Activated naive CD4-positive, alpha-beta T cell treated with Interleukin-2 at 50 U/mL for 16 hours (primary cell): Measurements from ENCODE around the gene MPP2.
"Not testable (repeated sequence)": the region's sequence is repeated elsewhere in the genome, so short reads cannot be mapped to it uniquely, and the experiment has no call there.

Experiments used
- DNase-seq: peaks from one replicate; pipeline ENCODE4 v3.0.0-alpha.2; 2020

Gene MPP2

GRCh38 chr17:43928609-43929008 lies 21.3 kb upstream of the MPP2 start:
- no peak for DNase-seq

GRCh38 chr17:43927929-43928328 lies 20.6 kb upstream of the MPP2 start:
- DNase-seq = not testable (repeated sequence)

- DNase-seq = peak; percentile 8
Observed at GRCh38 chr17:43927060-43927864, 19.9 kb upstream of the MPP2 start.

GRCh38 chr17:43924558-43924957 lies 17.2 kb upstream of the MPP2 start:
- DNase-seq = no peak

DNA sequence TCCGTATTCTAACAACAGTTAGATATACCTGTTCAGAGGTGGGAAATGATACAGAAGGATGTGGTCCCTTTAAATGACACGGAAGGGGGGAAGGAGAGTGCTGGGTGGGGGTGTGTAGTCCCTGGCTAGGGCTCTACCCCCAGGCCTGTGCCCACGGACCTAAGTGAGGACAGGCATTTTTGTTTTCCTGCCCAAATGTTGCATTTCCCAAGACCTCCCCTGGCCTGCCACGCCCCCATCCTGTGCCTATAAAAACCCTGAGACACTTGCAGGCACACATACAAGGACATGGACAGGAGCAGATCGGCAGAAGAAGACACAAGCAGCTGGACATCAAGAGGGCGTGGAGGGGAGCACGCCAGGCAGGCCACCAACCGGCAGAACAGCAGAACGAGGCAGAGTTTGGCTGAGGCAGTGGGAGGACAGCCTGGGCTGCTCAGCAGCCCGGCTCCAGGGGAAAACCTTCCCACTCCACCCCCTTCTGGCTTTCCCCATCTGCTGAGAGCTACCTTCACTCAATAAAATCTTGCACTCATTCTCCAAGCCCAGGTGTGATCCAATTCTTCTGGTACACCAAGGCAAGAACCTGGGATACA lies 13.3 kb upstream of the MPP2 start:
- DNase-seq = no peak

GRCh38 chr17:43918026-43918389 lies 10.7 kb upstream of the MPP2 start:
- DNase-seq = no peak

DNA sequence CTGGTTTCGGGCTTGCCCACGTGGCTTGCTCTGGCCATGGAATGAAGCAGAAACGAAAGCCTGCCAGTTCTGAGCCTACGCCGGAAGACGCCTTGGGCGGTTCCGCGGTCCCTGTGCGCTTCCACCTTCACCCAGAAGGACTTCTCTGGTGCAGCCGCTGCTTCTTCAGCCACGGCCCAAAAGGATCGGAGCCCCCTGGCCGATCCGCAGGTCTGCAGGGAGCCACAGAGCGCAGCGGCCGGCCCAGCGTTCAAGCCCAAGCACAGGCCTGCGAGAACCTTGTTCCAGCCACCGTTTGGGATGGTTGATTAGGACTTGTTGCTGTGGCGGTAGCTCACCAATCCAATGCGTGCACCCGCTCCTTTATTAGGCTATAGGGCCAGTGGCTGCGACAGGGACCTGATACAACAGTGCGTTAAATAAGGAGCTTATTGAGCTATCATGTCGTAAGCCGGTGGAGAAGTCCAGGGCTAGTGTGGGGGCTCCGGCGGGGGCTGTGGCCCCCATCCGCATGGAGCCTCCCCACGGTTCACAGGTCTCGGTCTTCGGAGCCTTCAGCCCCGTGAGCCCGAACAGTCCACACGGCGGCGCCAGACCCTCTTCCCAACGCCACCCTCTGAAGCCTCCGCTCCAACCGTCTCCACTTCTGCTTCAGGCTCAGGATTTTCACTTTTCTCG lies 10.2 kb upstream of the MPP2 start:
- peak; percentile 55 for DNase-seq

GRCh38 chr17:43917016-43917347 lies 9.6 kb upstream of the MPP2 start:
- no peak for DNase-seq

DNA sequence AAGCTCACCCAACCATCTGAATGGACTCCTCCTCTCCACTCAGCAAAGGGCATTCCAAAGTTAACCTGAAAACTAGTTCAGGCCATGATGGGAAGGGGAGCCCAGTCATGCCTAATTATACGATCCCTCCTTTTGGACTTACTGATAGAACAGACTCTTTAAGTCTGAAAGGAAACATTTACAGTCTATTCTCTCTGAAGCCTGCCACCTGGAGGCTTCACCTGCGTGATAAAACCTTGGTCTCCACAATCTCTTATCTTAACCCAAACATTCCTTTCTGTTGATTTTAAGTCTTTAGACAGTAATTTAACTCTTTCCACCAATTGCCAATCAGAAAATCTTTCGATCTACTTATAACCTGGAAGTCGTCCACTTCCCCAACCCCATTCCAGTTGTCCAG lies 9.0 kb upstream of the MPP2 start:
- no peak for DNase-seq

DNA sequence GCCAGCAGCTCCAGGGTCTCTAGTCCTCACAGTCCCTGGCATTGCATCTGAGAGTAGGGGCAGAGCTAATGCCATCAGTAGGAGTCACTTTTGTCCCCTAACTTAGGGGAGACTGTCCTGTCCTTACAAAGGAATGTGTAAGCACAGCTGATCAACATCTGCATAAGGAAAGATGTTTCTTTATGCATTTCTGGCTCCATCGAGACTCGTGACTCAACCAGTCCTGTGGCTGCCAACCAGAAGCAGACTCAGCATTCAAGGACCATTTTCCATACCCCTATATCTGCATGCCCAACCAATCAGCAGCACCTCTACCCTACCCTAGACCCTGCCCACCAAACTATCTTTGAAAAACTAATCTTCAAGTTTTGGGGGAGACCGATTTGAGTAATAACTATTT lies 8.2 kb upstream of the MPP2 start:
- no peak for DNase-seq

DNA sequence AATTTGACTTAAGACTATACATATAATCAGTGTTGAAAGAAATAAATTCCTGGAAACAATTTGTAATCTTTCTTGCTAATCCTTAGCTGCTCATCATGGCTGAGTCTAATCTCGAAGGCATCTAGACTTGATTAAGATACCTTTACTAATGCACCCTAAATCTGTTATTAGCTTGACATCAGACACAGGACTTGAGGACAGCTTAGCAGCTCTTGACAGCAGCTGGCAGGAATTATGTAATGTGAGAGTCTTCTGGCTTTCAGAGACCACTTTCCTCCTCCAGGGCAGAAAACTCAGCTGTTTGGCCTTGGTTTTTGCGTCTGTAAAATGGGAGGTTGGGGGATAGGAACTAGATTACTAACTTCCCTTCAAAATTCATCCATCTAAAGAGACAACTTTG lies 7.1 kb upstream of the MPP2 start:
- DNase-seq = no peak

DNA sequence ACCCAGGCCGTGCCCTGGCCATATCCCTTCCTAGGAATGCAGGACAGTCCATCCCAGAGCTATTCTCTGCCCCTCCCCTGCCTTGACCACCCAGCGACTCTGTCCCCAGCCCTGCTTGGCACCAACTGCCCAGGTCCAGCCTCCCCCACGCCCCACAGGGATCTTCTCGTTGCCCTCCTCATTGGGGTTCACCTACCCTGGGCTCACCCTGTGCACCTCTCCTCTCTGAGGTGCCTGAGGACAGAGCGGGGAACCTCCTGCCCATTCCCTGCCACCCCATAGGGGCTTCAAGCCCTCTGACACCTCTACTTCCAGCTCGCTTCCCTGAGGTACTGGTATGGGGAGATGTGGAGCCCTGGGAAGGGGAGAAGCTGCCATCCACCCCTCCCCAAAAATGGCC lies 6.2 kb upstream of the MPP2 start:
- DNase-seq = no peak

DNA sequence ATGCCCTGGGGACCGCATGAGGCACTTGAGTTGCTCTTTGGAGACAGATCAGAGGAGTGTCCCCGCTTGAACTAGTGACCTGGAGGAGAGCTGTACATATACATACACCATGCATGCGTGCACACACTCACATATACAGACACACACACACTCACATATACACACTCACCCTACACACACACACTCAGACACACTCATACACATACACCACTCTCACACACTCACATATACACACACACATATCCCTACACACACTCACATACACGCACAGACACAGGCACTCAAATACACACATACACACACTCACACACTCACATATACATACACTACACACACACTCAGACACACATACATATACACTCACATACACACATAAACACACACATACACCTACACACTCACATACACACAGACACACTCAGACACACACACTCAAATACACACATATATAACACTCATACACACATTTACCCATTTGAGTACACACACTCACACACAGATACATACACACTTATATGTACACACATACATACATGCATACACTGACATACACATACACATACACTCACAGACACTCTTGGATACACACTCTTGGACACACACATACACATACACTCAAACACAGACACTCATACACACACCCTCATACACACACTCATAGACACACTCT lies 5.4 kb upstream of the MPP2 start:
- no peak for DNase-seq

GRCh38 chr17:43911904-43912303 lies 4.6 kb upstream of the MPP2 start:
- no peak for DNase-seq

GRCh38 chr17:43909537-43910231 lies 2.3 kb upstream of the MPP2 start:
- DNase-seq = no peak

GRCh38 chr17:43907998-43908721 lies 824 bp upstream of the MPP2 start:
- DNase-seq = peak; percentile 69

- no peak for DNase-seq
Observed at GRCh38 chr17:43906951-43907424, 348 bp downstream of the MPP2 start.

- peak; percentile 44 for DNase-seq
Observed at GRCh38 chr17:43905985-43906852, 1.1 kb downstream of the MPP2 start.

DNA sequence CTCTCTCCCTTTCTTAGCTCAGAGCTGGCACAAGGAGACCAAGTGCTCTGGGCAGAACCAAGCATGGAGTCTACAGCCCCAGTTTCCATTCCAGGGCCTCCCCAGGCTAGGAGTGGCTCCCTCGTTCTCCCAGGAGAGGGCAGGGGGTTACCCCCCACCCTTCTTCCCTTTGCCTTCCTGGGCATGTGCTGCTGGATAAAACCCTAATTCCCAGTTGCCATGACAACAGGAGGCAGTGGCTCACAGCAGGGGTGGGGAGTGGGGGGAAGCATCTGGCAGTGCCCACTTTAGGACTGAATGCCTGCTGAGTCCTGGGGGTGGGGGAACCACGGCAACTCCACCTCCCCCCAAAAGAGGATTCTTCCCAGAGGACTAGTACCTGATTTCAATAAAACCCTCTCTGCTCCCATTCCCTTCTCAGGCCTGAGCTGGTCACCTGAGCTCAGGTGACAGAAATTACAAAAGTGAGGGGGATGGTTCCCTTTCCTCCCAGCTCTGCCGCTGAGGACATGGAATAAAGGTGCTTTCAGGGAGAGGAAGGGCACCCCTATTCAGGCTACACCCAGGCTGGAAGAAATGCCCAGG lies 1.8 kb downstream of the MPP2 start:
- no peak for DNase-seq

GRCh38 chr17:43901861-43902589 lies 5.3 kb downstream of the MPP2 start:
- no peak for DNase-seq
